Stimulated activated memory B cell treated with anti-CD40 and anti-IgM and Interleukin-4, amounts not matched to agents 10 μg/mL and 1 μg/mL and 100 μg/mL, for 72 hours (primary cell): ENCODE results near the gene NKAPL.

Experiments
- ATAC-seq: fragments of 150-1000 bp; cut with Tn5 transposase; 2 replicates; pipeline ENCODE4 v1.10.0; 2021
- H3K27ac Mint-ChIP-seq: one replicate; pipeline ENCODE4 v1.8.0; 2022; ENCODE audit warnings: mild to moderate bottlenecking, mixed read lengths
- H3K27me3 Mint-ChIP-seq: one replicate; pipeline ENCODE4 v1.8.0; 2022; ENCODE audit warnings: mixed read lengths
- H3K36me3 Mint-ChIP-seq: one replicate; pipeline ENCODE4 v1.8.0; 2022; ENCODE audit warnings: mixed read lengths
- H3K4me1 Mint-ChIP-seq: one replicate; pipeline ENCODE4 v1.8.0; 2022; ENCODE audit warnings: mixed read lengths
- H3K4me3 Mint-ChIP-seq: one replicate; pipeline ENCODE4 v1.8.0; 2022; ENCODE audit warnings: mild to moderate bottlenecking, moderate library complexity, mixed read lengths
- H3K9me3 Mint-ChIP-seq: one replicate; pipeline ENCODE4 v1.8.0; 2022; ENCODE audit warnings: mixed read lengths

The NKAPL gene

DNA sequence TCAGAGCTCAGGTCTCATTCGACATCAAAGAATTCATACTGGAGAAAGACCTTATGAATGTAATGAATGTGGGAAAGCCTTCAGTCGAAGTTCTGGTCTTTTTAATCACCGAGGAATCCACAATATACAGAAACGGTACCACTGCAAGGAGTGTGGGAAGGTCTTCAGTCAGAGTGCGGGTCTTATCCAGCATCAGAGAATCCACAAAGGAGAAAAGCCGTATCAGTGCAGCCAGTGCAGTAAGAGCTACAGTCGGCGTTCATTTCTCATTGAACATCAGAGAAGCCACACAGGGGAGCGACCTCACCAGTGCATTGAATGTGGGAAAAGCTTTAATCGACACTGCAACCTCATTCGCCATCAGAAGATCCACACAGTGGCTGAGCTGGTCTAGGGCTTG, 26.3 kb upstream of the NKAPL start:
- Mint-ChIP-seq H3K27ac (no peak overlapping the region), H3K27me3 (no peaks in the 10 kb centered on the region), H3K4me1 (peaks cover 11% of the 10 kb centered on the region), H3K36me3 (peaks cover 89% of the 10 kb centered on the region), H3K4me3 (no peak overlapping the region), H3K9me3 (peaks cover 8% of the 10 kb centered on the region)
- no peak for ATAC-seq

- Mint-ChIP-seq H3K27ac (no peak overlapping the region), H3K4me3 (no peak overlapping the region), H3K27me3 (no peaks in the 10 kb centered on the region), H3K36me3 (peaks cover 78% of the 10 kb centered on the region), H3K9me3 (peaks cover 5% of the 10 kb centered on the region), H3K4me1 (no peaks in the 10 kb centered on the region)
- ATAC-seq: no peak
Measured at GRCh38 chr6:28235912-28236452, 23.1 kb upstream of the NKAPL start.

- Mint-ChIP-seq H3K36me3 (peaks cover 58% of the 10 kb centered on the region), H3K27me3 (no peaks in the 10 kb centered on the region), H3K4me3 (no peak overlapping the region), H3K4me1 (peaks cover 8% of the 10 kb centered on the region), H3K9me3 (no peaks in the 10 kb centered on the region), H3K27ac (no peak overlapping the region)
- ATAC-seq: no peak
Measured at GRCh38 chr6:28239636-28240035, 19.5 kb upstream of the NKAPL start.

GRCh38 chr6:28240471-28240870, 18.6 kb upstream of the NKAPL start:
- Mint-ChIP-seq H3K4me3 (no peak overlapping the region), H3K27me3 (no peaks in the 10 kb centered on the region), H3K9me3 (no peaks in the 10 kb centered on the region), H3K27ac (no peak overlapping the region), H3K36me3 (peaks cover 57% of the 10 kb centered on the region), H3K4me1 (peaks cover 8% of the 10 kb centered on the region)
- no peak for ATAC-seq

DNA sequence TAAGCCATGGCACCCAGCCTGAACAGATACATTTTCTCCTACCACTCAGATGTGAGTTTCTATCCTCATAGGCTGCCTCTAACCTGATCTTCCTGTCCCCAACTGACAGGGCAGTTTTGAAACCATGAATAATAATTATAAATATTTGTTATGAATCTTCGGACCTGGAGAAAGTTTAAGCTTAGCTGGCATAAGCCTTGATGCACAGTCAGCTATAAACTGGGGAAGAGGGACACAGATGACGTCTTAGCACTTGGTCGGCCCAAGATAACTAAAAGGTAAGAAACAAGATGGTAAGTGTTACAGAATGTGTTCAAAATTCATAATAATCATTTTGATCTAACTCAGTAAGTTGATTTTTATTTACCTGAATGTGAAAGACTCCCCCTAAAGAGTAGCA, 15.2 kb upstream of the NKAPL start:
- Mint-ChIP-seq H3K4me3 (no peak overlapping the region), H3K36me3 (peaks cover 61% of the 10 kb centered on the region), H3K4me1 (peaks cover 21% of the 10 kb centered on the region), H3K27ac (no peak overlapping the region), H3K9me3 (no peaks in the 10 kb centered on the region), H3K27me3 (no peaks in the 10 kb centered on the region)
- ATAC-seq: no peak

DNA sequence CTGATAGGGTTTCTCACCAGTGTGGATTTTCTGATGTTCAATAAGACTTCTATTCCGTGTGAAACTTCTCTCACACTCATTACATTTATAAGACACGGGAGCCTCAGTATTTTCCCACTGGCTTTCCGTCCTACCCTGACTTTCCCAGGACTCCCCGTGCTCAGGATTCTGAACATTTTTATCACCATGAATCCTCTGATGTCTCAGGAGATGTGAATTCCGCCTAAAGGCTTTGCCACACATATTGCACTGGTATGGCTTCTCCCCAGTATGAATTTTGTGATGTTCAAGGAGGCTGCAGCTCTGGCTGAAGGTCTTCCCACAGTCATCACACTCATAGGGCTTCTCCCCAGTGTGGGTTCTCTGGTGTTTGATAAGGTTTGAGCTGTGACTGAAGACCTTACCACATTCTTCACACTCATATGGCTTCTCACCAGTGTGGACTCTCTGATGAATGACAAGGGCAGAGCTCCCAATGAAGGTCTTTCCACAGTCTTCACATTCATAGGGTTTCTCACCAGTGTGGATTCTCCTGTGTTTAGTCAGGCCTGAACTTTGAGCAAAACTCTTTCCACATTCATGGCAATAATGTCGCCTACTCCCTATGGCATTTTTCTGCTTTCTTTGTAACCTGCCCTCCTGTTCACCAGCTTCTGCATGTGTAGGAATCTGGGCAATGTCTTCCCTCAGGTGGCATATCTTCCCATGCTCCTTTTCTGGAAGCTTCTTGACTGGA, 13.7 kb upstream of the NKAPL start:
- Mint-ChIP-seq H3K27me3 (no peaks in the 10 kb centered on the region), H3K9me3 (no peaks in the 10 kb centered on the region), H3K4me1 (peaks cover 21% of the 10 kb centered on the region), H3K4me3 (no peak overlapping the region), H3K36me3 (peaks cover 55% of the 10 kb centered on the region), H3K27ac (no peak overlapping the region)
- ATAC-seq: no peak

- Mint-ChIP-seq H3K4me1 (peaks cover 34% of the 10 kb centered on the region), H3K27ac (no peak overlapping the region), H3K9me3 (no peaks in the 10 kb centered on the region), H3K36me3 (peaks cover 46% of the 10 kb centered on the region), H3K27me3 (no peaks in the 10 kb centered on the region), H3K4me3 (no peak overlapping the region)
- no peak for ATAC-seq
Measured at GRCh38 chr6:28248916-28249315, 10.2 kb upstream of the NKAPL start.

- Mint-ChIP-seq H3K27me3 (no peaks in the 10 kb centered on the region), H3K4me1 (peaks cover 34% of the 10 kb centered on the region), H3K36me3 (peaks cover 30% of the 10 kb centered on the region), H3K4me3 (peak overlapping the region; percentile 52), H3K9me3 (no peaks in the 10 kb centered on the region), H3K27ac (peak overlapping the region; percentile 22)
- ATAC-seq: no peak
Measured at GRCh38 chr6:28250747-28251146, 8.3 kb upstream of the NKAPL start.

- Mint-ChIP-seq H3K36me3 (peaks cover 21% of the 10 kb centered on the region), H3K4me1 (peaks cover 34% of the 10 kb centered on the region), H3K9me3 (no peaks in the 10 kb centered on the region), H3K4me3 (peak overlapping the region; percentile 97), H3K27ac (peak overlapping the region; percentile 90), H3K27me3 (no peaks in the 10 kb centered on the region)
- ATAC-seq: peak; percentile 73
Measured at GRCh38 chr6:28251661-28252008, 7.5 kb upstream of the NKAPL start.

DNA sequence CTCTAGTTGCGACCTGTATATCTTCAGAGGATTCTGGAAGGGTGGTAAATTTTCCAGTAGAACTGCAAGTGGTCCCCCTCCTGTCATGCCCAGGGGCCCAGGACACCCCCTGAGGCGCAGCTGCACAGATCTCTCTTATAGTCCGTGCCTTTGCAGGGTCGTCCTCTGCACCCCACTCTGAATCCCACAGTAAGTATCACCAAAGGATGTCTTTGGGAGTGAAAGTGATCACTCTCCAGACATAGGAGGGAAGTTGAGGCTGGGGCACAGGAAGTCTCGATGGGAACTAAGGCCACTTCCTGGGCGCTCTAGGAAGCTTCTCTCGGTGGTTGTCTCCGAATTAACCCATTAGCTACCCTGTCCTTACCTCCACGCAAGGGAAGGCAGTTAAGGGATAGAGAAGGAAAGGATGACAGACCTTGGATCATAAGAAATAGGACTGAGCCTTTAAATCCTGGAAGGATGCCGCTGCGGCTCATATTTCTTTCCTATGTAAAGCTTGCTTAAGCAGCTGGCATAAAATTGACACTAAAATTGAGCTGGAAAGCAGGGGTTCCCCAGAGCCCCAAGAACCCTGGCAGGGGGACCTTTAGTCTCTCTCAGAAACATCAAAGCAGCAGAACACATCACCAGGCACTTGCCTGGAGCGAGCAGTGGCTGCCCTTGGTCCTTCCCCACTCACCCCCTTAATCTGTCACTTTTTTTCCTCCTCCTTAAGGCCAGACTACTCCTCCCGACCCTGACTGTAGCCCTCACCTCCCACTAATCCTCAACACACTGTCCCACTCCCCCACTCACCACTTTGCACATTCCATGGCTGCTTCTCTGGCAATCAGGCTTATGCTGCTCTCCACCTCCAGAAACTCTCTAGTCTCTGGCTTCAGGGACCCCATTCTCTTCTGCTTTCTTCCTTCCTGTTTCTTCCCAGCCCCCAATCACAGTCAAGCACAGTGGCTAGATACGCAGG, 6.8 kb upstream of the NKAPL start, which contains the start of gene ZKSCAN4:
Gene ZKSCAN4 (minus strand): TSS at position 261 of the 967 bp plus-strand sequence. CDS start 289 bp downstream, outside the sequence.
- peak within 1 kb of the TSS; percentile 97 for H3K4me3 Mint-ChIP-seq
- H3K4me1 Mint-ChIP-seq: peaks cover 31% of the 10 kb centered on the region
- no peaks in the 10 kb centered on the region for H3K9me3 Mint-ChIP-seq
- no peaks in the 10 kb centered on the region for H3K27me3 Mint-ChIP-seq
- H3K27ac Mint-ChIP-seq: peak within 1 kb of the TSS; percentile 90
- peak; percentile 97 for ATAC-seq
- H3K36me3 Mint-ChIP-seq: peaks cover 14% of the 10 kb centered on the region

DNA sequence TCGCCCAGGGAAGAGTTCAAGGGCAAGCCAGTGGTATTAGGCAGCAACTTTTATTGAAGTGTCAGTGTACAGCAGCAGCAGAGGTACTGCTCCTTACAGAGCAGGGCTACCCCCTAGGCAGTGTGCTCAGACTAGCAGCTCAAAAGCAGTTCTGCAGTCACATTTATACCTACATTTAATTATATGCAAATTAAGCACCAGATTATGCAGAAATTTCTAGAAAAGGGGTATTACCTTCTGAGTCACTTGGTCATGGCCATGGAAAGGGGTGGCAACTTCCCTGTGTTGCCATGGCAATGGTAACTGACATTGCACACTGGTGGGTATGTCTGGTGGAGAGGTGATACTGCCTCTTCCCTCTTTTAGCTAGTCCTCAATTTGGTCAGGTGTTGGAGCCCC, 5.0 kb upstream of the NKAPL start:
- peaks cover 5% of the 10 kb centered on the region for H3K9me3 Mint-ChIP-seq
- H3K4me1 Mint-ChIP-seq: peaks cover 27% of the 10 kb centered on the region
- no peaks in the 10 kb centered on the region for H3K36me3 Mint-ChIP-seq
- no peak overlapping the region for H3K27ac Mint-ChIP-seq
- no peaks in the 10 kb centered on the region for H3K27me3 Mint-ChIP-seq
- H3K4me3 Mint-ChIP-seq: no peak overlapping the region
- ATAC-seq: no peak

GRCh38 chr6:28257042-28257441, 2.1 kb upstream of the NKAPL start:
- Mint-ChIP-seq H3K9me3 (peaks cover 15% of the 10 kb centered on the region), H3K27me3 (no peaks in the 10 kb centered on the region), H3K36me3 (peaks cover 7% of the 10 kb centered on the region), H3K4me3 (no peak overlapping the region), H3K4me1 (peaks cover 15% of the 10 kb centered on the region), H3K27ac (no peak overlapping the region)
- no peak for ATAC-seq

GRCh38 chr6:28263922-28264321, 4.8 kb downstream of the NKAPL start:
- Mint-ChIP-seq H3K27me3 (no peaks in the 10 kb centered on the region), H3K36me3 (peaks cover 7% of the 10 kb centered on the region), H3K4me3 (no peak overlapping the region), H3K4me1 (peaks cover under 1% of the 10 kb centered on the region), H3K27ac (no peak overlapping the region), H3K9me3 (peaks cover 10% of the 10 kb centered on the region)
- no peak for ATAC-seq

DNA sequence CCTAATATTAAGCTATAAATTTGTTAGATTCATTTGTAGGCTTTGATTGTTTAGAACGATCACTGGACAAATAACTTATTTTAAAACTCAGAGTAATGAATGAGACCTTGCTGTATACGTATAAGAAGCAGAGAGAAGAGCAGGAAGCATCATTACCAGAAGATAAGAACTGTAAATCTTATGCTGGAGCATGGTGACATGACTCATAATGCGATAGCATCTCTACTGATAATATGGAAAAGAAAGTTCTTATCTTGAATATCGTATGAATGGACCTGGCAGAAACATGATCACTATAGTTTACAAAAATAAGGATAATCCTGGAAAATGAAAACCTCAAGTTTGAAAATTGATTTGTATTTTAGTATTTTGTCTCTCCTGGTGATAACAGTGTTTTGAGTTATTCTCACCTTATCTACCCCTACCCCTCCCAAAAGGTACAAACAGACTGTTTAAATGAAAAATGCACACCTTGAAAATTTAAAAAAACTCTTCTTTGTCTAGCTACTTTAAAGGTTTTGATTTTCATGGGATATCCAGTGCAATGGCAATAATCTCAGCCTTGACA, 5.8 kb downstream of the NKAPL start:
- ATAC-seq: no peak
- Mint-ChIP-seq H3K36me3 (peaks cover 2% of the 10 kb centered on the region), H3K27me3 (no peaks in the 10 kb centered on the region), H3K27ac (no peak overlapping the region), H3K9me3 (peaks cover 4% of the 10 kb centered on the region), H3K4me3 (no peak overlapping the region), H3K4me1 (no peaks in the 10 kb centered on the region)

- H3K36me3 Mint-ChIP-seq: peaks cover 8% of the 10 kb centered on the region
- H3K4me1 Mint-ChIP-seq: peaks cover 11% of the 10 kb centered on the region
- H3K9me3 Mint-ChIP-seq: no peaks in the 10 kb centered on the region
- H3K27ac Mint-ChIP-seq: no peak overlapping the region
- no peaks in the 10 kb centered on the region for H3K27me3 Mint-ChIP-seq
- H3K4me3 Mint-ChIP-seq: no peak overlapping the region
- ATAC-seq: no peak
Measured at GRCh38 chr6:28266563-28266961, 7.5 kb downstream of the NKAPL start.
